GM15510 (cell line): ENCODE results near the gene LCA5L.

Experiments
- POLR2A ChIP-seq: IDR thresholded peaks from 3 replicates; pipeline ENCODE4 v1.6.1; 2011; ENCODE audit warnings: borderline replicate concordance; ENCODE audit not compliant: insufficient read length; ENCODE audit errors: extremely low read depth

The LCA5L gene

GRCh38 chr21:39384674-39385298, 60.8 kb downstream of the LCA5L start:
- TF ChIP-seq POLR2A = no peak

- no peak for TF ChIP-seq POLR2A
Measured at GRCh38 chr21:39381009-39381408, 64.6 kb downstream of the LCA5L start.

- TF ChIP-seq POLR2A = no peak
Measured at GRCh38 chr21:39379986-39380891, 65.3 kb downstream of the LCA5L start.

- TF ChIP-seq POLR2A = no peak
Measured at GRCh38 chr21:39377444-39378050, 68.0 kb downstream of the LCA5L start.

- TF ChIP-seq POLR2A = no peak
Measured at GRCh38 chr21:39375446-39375845, 70.1 kb downstream of the LCA5L start.

- TF ChIP-seq POLR2A = no peak
Measured at GRCh38 chr21:39374046-39374445, 71.5 kb downstream of the LCA5L start.

- no peak for TF ChIP-seq POLR2A
Measured at GRCh38 chr21:39373634-39374033, 71.9 kb downstream of the LCA5L start.

GRCh38 chr21:39367783-39368182, 77.8 kb downstream of the LCA5L start:
- TF ChIP-seq POLR2A = no peak

- no peak for TF ChIP-seq POLR2A
Measured at GRCh38 chr21:39366563-39366962, 79.0 kb downstream of the LCA5L start.

- TF ChIP-seq POLR2A = no peak
Measured at GRCh38 chr21:39364949-39365348, 80.6 kb downstream of the LCA5L start.

GRCh38 chr21:39363607-39364555, 81.7 kb downstream of the LCA5L start:
- no peak for TF ChIP-seq POLR2A

- TF ChIP-seq POLR2A = no peak
Measured at GRCh38 chr21:39362733-39363132, 82.8 kb downstream of the LCA5L start.

GRCh38 chr21:39359382-39359781, 86.2 kb downstream of the LCA5L start:
- TF ChIP-seq POLR2A = no peak
